ENCODE measurements around the gene OST4. TPM values are rescaled to one million over a fixed set of nuclear protein-coding genes. Genes with fewer than 3 reads are reported as not detected.
A peak's percentile ranks its signal among the peaks of the same experiment; 100 is the strongest.

OST4 gene
- total RNA-seq, 8 experiments from 2014 or later, result 289 to 626 (median 350) TPM

- Histone ChIP-seq H3K27ac (no peak overlapping the region), H3K4me1 (replicated peaks in 1 of 2) (peaks cover 7 to 10% of the 10 kb centered on the region in 2 donors), H3K4me3 (no peak overlapping the region)
- in situ Hi-C loops (cut with MboI; ENCODE audit: low pct_unique_long_range_greater_than_20kb in 2 of 9, low sequenced_read_pairs in 9 of 9, unreplicated experiment in 9 of 9), result loop anchor here in 3 of 9 experiments (10.0 to 25.0 kb wide), 3 partner anchors 113 to 130 kb away; partner anchors contain the start of genes ATRAID (in 1 of the 3), CAD (in 1 of the 3), MAPRE3 (in 1 of the 3) and SLC5A6 (in 1 of the 3)
- 17 to 100% (median 80%) methylated on average over 1 to 9 of the region's 25 CpGs; no CpG with 5 or more reads in 1 of the 10 experiments for WGBS, 10 experiments
- ATAC-seq (replicated peaks in 6 of 8), result no peak
Observed at GRCh38 chr2:27091746-27092695, 20.6 kb upstream of the OST4 start.

GRCh38 chr2:27089111-27089954, 17.9 kb upstream of the OST4 start:
- ATAC-seq (replicated peaks in 6 of 8), result no peak
- WGBS, 10 experiments, result 29 to 93% (median 87%) methylated on average over 1 to 6 of the region's 14 CpGs
- H3K4me3 ChIP-seq, result no peak overlapping the region
- H3K27ac ChIP-seq, result no peak overlapping the region
- H3K4me1 ChIP-seq (replicated peaks in 1 of 2), result peaks cover 12 to 13% of the 10 kb centered on the region in 2 donors
- in situ Hi-C loops (cut with MboI; ENCODE audit: low pct_unique_long_range_greater_than_20kb in 2 of 9, low sequenced_read_pairs in 9 of 9, unreplicated experiment in 9 of 9), result loop anchor here in 2 of 9 experiments (25.0 kb wide), 2 partner anchors 123 to 127 kb away; partner anchors contain the start of genes ATRAID (in 1 of the 2), CAD (in 1 of the 2), MAPRE3 (in 1 of the 2) and SLC5A6 (in 1 of the 2)

GRCh38 chr2:27088634-27089033, 17.2 kb upstream of the OST4 start:
- ATAC-seq (replicated peaks in 6 of 8), result no peak
- Histone ChIP-seq H3K27ac (no peak overlapping the region), H3K4me1 (replicated peaks in 1 of 2) (peaks cover 12 to 13% of the 10 kb centered on the region in 2 donors), H3K4me3 (no peak overlapping the region)
- 69 to 100% (median 90%) methylated on average over 1 to 4 of the region's 6 CpGs; no CpG with 5 or more reads in 1 of the 10 experiments for WGBS, 10 experiments
- in situ Hi-C loops (cut with MboI; ENCODE audit: low pct_unique_long_range_greater_than_20kb in 2 of 9, low sequenced_read_pairs in 9 of 9, unreplicated experiment in 9 of 9), result loop anchor here in 2 of 9 experiments (25.0 kb wide), 2 partner anchors 124 to 126 kb away; partner anchors contain the start of genes ATRAID (in 1 of the 2), CAD (in 1 of the 2), MAPRE3 (in 1 of the 2) and SLC5A6 (in 1 of the 2)

- Histone ChIP-seq H3K27ac (no peak overlapping the region), H3K4me3 (peak overlapping the region in 2 of 5 donors; percentile 50 to 51), H3K4me1 (replicated peaks in 1 of 2) (peaks cover 12 to 13% of the 10 kb centered on the region in 2 donors)
- ATAC-seq (replicated peaks in 6 of 8), result no peak
- 47 to 100% (median 88%) methylated on average over 1 to 5 of the region's 5 CpGs; no CpG with 5 or more reads in 1 of the 10 experiments for WGBS, 10 experiments
- in situ Hi-C loops (cut with MboI; ENCODE audit: low pct_unique_long_range_greater_than_20kb in 2 of 9, low sequenced_read_pairs in 9 of 9, unreplicated experiment in 9 of 9), result loop anchor here in 2 of 9 experiments (25.0 kb wide), 2 partner anchors 124 to 126 kb away; partner anchors contain the start of genes ATRAID (in 1 of the 2), CAD (in 1 of the 2), MAPRE3 (in 1 of the 2) and SLC5A6 (in 1 of the 2)
Observed at GRCh38 chr2:27087823-27088410, 16.5 kb upstream of the OST4 start.

GRCh38 chr2:27086724-27087593, 15.5 kb upstream of the OST4 start, which contains the start of gene KHK:
Gene KHK, plus strand, starts transcription at chr2:27086772. Its CDS starts 488 bp downstream, at chr2:27087260.
- peak in 6 of 8 experiments; percentile 5 to 37 (median 34) for ATAC-seq (replicated peaks in 6 of 8)
- H3K4me1 ChIP-seq (replicated peaks in 1 of 2), result peaks cover 12 to 13% of the 10 kb centered on the region in 2 donors
- in situ Hi-C loops (cut with MboI; ENCODE audit: low pct_unique_long_range_greater_than_20kb in 2 of 9, low sequenced_read_pairs in 9 of 9, unreplicated experiment in 9 of 9), result loop anchor here in 2 of 9 experiments (25.0 kb wide), 2 partner anchors 125 kb away; partner anchors contain the start of genes ATRAID (in 1 of the 2), CAD (in 1 of the 2), MAPRE3 (in 1 of the 2) and SLC5A6 (in 1 of the 2)
- WGBS, 10 experiments, result 0 to 28% (median 7%) methylated on average over 1 to 13 of the region's 54 CpGs; no CpG with 5 or more reads in 3 of the 10 experiments
- H3K4me3 ChIP-seq, result peak within 1 kb of the TSS; percentile 45 to 51 (median 46)
- H3K27ac ChIP-seq, result peak within 1 kb of the TSS; percentile 74 to 85

- peak overlapping the region; percentile 45 to 51 (median 46) for H3K4me3 ChIP-seq
- peaks cover 19% of the 10 kb centered on the region in 2 donors for H3K4me1 ChIP-seq (replicated peaks in 1 of 2)
- WGBS, 10 experiments, result 0% methylated on average over 3 to 8 of the region's 81 CpGs; no CpG with 5 or more reads in 7 of the 10 experiments
- peak; percentile 78 to 89 (median 82) for ATAC-seq (replicated peaks in 6 of 8)
- peak overlapping the region; percentile 74 to 85 for H3K27ac ChIP-seq
- in situ Hi-C loops (cut with MboI; ENCODE audit: low pct_unique_long_range_greater_than_20kb in 2 of 9, low sequenced_read_pairs in 9 of 9, unreplicated experiment in 9 of 9), result loop anchor here in 2 of 9 experiments (25.0 kb wide), 2 partner anchors 124 to 126 kb away; partner anchors contain the start of genes ATRAID (in 1 of the 2), CAD (in 1 of the 2), MAPRE3 (in 1 of the 2) and SLC5A6 (in 1 of the 2)
Observed at GRCh38 chr2:27086090-27086723, 14.8 kb upstream of the OST4 start.

- H3K27ac ChIP-seq, result peak overlapping the region; percentile 74 to 85
- WGBS, 10 experiments, result 2 to 10% (median 3%) methylated on average over 2 to 9 of the region's 38 CpGs; no CpG with 5 or more reads in 7 of the 10 experiments
- in situ Hi-C loops (cut with MboI; ENCODE audit: low pct_unique_long_range_greater_than_20kb in 2 of 9, low sequenced_read_pairs in 9 of 9, unreplicated experiment in 9 of 9), result loop anchor here in 2 of 9 experiments (25.0 kb wide), 2 partner anchors 123 to 127 kb away; partner anchors contain the start of genes ATRAID (in 1 of the 2), CAD (in 1 of the 2), MAPRE3 (in 1 of the 2) and SLC5A6 (in 1 of the 2)
- H3K4me1 ChIP-seq (replicated peaks in 1 of 2), result peaks cover 23% of the 10 kb centered on the region in 2 donors
- ATAC-seq (replicated peaks in 6 of 8), result peak; percentile 30 to 55 (median 34)
- H3K4me3 ChIP-seq, result peak overlapping the region; percentile 45 to 51 (median 46)
Observed at GRCh38 chr2:27085673-27086089, 14.2 kb upstream of the OST4 start.

- in situ Hi-C loops (cut with MboI; ENCODE audit: low pct_unique_long_range_greater_than_20kb in 2 of 9, low sequenced_read_pairs in 9 of 9, unreplicated experiment in 9 of 9), result loop anchor here in 2 of 9 experiments (25.0 kb wide), 2 partner anchors 123 to 127 kb away; partner anchors contain the start of genes ATRAID (in 1 of the 2), CAD (in 1 of the 2), MAPRE3 (in 1 of the 2) and SLC5A6 (in 1 of the 2)
- peak overlapping the region; percentile 45 to 51 (median 46) for H3K4me3 ChIP-seq
- no peak for ATAC-seq (replicated peaks in 6 of 8)
- H3K4me1 ChIP-seq (replicated peaks in 1 of 2), result peaks cover 24 to 26% of the 10 kb centered on the region in 2 donors
- peak overlapping the region in 1 of 2 donors; percentile 85 for H3K27ac ChIP-seq
- 0 to 83% (median 67%) methylated on average over 1 to 4 of the region's 10 CpGs; no CpG with 5 or more reads in 4 of the 10 experiments for WGBS, 10 experiments
Observed at GRCh38 chr2:27085062-27085672, 13.7 kb upstream of the OST4 start.

- no peak overlapping the region for H3K27ac ChIP-seq
- WGBS, 10 experiments, result 75 to 100% (median 89%) methylated on average over 1 to 5 of the region's 6 CpGs; no CpG with 5 or more reads in 3 of the 10 experiments
- H3K4me1 ChIP-seq (replicated peaks in 1 of 2), result peaks cover 30 to 31% of the 10 kb centered on the region in 2 donors
- H3K4me3 ChIP-seq, result no peak overlapping the region
- ATAC-seq (replicated peaks in 6 of 8), result no peak
- in situ Hi-C loops (cut with MboI; ENCODE audit: low pct_unique_long_range_greater_than_20kb in 2 of 9, low sequenced_read_pairs in 9 of 9, unreplicated experiment in 9 of 9), result loop anchor here in 2 of 9 experiments (25.0 kb wide), 2 partner anchors 122 to 128 kb away; partner anchors contain the start of genes ATRAID (in 1 of the 2), CAD (in 1 of the 2), MAPRE3 (in 1 of the 2) and SLC5A6 (in 1 of the 2)
Observed at GRCh38 chr2:27084297-27085061, 13.0 kb upstream of the OST4 start.
